ENCODE data around the gene RPL19.

DNA sequence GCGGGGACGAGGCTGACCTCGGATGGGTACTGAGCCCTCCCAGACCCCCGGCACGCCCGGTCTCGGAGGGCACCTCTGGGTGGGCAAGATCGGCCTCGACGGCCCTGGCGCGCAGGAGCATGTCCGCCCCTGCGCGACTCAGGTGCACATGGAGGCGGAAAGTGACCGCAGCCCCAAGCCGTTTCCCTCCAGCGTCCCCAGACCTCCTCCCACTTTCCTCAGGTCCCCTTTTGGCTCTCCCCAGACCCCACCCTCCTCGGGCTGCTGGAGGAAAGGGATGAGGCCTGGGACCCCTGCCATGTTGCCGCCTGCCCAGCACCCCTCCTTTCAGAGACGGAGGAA lies 10.0 kb downstream of the RPL19 start:
- TF ChIP-seq, protein P1, sequence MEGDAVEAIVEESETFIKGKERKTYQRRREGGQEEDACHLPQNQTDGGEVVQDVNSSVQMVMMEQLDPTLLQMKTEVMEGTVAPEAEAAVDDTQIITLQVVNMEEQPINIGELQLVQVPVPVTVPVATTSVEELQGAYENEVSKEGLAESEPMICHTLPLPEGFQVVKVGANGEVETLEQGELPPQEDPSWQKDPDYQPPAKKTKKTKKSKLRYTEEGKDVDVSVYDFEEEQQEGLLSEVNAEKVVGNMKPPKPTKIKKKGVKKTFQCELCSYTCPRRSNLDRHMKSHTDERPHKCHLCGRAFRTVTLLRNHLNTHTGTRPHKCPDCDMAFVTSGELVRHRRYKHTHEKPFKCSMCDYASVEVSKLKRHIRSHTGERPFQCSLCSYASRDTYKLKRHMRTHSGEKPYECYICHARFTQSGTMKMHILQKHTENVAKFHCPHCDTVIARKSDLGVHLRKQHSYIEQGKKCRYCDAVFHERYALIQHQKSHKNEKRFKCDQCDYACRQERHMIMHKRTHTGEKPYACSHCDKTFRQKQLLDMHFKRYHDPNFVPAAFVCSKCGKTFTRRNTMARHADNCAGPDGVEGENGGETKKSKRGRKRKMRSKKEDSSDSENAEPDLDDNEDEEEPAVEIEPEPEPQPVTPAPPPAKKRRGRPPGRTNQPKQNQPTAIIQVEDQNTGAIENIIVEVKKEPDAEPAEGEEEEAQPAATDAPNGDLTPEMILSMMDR (IDR thresholded peaks at IDR 0.05), result no peak
- no peak for TF ChIP-seq EZH2phosphoT487 (IDR thresholded peaks at IDR 0.05)
- no peak for TF ChIP-seq EZH2 (IDR thresholded peaks at IDR 0.05)
